Endodermal cell (in vitro differentiated cells): Measurements from ENCODE around the gene FAM50B. TPM values are rescaled to one million over a fixed set of nuclear protein-coding genes. Genes with fewer than 3 reads are reported as not detected.

Source experiments
- DNase-seq: peaks from one replicate; pipeline ENCODE4 v3.0.0-alpha.2; 2017
- H3K27ac ChIP-seq: 2 replicates; pipeline ENCODE4 v1.5.1; 2013; ENCODE audit warnings: mild to moderate bottlenecking, low read depth, low read length, moderate library complexity
- H3K27me3 ChIP-seq: 2 replicates; pipeline ENCODE4 v1.6.1; 2013; ENCODE audit warnings: mild to moderate bottlenecking, low read length, moderate library complexity; ENCODE audit not compliant: insufficient read depth, control insufficient read depth, poor library complexity, severe bottlenecking
- H3K36me3 ChIP-seq: 2 replicates; pipeline ENCODE4 v1.7.0; 2013; ENCODE audit warnings: mild to moderate bottlenecking, low read length, moderate library complexity; ENCODE audit not compliant: control insufficient read depth, insufficient read depth
- H3K4me1 ChIP-seq: one replicate; pipeline ENCODE4 v1.7.0; 2013; ENCODE audit warnings: low read length; ENCODE audit not compliant: control insufficient read depth, insufficient read depth
- H3K4me3 ChIP-seq: 2 replicates; pipeline ENCODE4 v1.5.1; 2013; ENCODE audit warnings: mild to moderate bottlenecking, low read length, moderate library complexity
- H3K9ac ChIP-seq: 2 replicates; pipeline ENCODE4 v1.6.1; 2013; ENCODE audit warnings: mild to moderate bottlenecking, low read length, moderate library complexity; ENCODE audit not compliant: poor library complexity, severe bottlenecking; ENCODE audit errors: extremely low read depth
- H3K9me3 ChIP-seq: 2 replicates; pipeline ENCODE4 v1.6.1; 2013; ENCODE audit warnings: mild to moderate bottlenecking, low read length, moderate library complexity; ENCODE audit not compliant: control insufficient read depth
- H3K27ac Mint-ChIP-seq: 2 replicates; pipeline ENCODE4 v1.8.0; 2020; ENCODE audit warnings: mixed read lengths
- H3K27me3 Mint-ChIP-seq: 2 replicates; pipeline ENCODE4 v1.8.0; 2021; ENCODE audit warnings: mild to moderate bottlenecking, mixed read lengths; ENCODE audit not compliant: insufficient read depth
- H3K36me3 Mint-ChIP-seq: 2 replicates; pipeline ENCODE4 v1.8.0; 2020; ENCODE audit warnings: low read depth, mixed read lengths
- H3K4me1 Mint-ChIP-seq: 2 replicates; pipeline ENCODE4 v1.8.0; 2020; ENCODE audit warnings: mixed read lengths
- H3K4me3 Mint-ChIP-seq: 2 replicates; pipeline ENCODE4 v1.8.0; 2020; ENCODE audit warnings: mild to moderate bottlenecking, moderate library complexity, mixed read lengths
- H3K9me3 Mint-ChIP-seq: 2 replicates; pipeline ENCODE4 v1.8.0; 2020; ENCODE audit warnings: mild to moderate bottlenecking, mixed read lengths
- CTCF ChIP-seq: fragments of 200-600 bp; sonication (generic); conservative IDR thresholded peaks from 2 replicates; pipeline ENCODE4 v1.5.0; 2021; ENCODE audit warnings: antibody characterized with exemption, mild to moderate bottlenecking
- WGBS, 2 experiments: methylation state at CpG; one replicate each; pipeline versions ENCODE4 v1.1.5 to v1.1.7; 2013; ENCODE audit warnings: missing lambda C conversion rate in 2 of 2, mixed read lengths in 1 of 2; ENCODE audit not compliant: insufficient coverage in 1 of 2, insufficient read length in 1 of 2; 5-methylcytosine and 5-hydroxymethylcytosine counted together
- total RNA-seq, 2 donors: library from RNA; stranded (reverse); fragmentation: NEBNext Ultra II Directional in 1 of 2; extraction: Animal tissue kit (Norgen Biotek cat#: 25700) in 1 of 2; gene quantifications; 2 replicates in 1 of 2; 3 replicates in 1 of 2; pipeline ENCODE4 v1.2.1, GENCODE V29; 2021

The FAM50B gene
- total RNA-seq, 2 donors from 2014 or later: 2.8 to 3.7 TPM

GRCh38 chr6:3801960-3802359 lies 47.2 kb upstream of the FAM50B start:
- H3K9me3 Mint-ChIP-seq: no peaks in the 10 kb centered on the region
- no peak overlapping the region for H3K4me3 ChIP-seq
- no peak overlapping the region for H3K27ac ChIP-seq
- H3K36me3 ChIP-seq: no peaks in the 10 kb centered on the region
- no peaks in the 10 kb centered on the region for H3K9me3 ChIP-seq
- no peak overlapping the region for H3K9ac ChIP-seq
- no peaks in the 10 kb centered on the region for H3K36me3 Mint-ChIP-seq
- TF ChIP-seq CTCF: no peak
- H3K4me3 Mint-ChIP-seq: no peak overlapping the region
- no peaks in the 10 kb centered on the region for H3K27me3 ChIP-seq
- 94 to 100% methylated on average over 5 of the region's 5 CpGs for WGBS, 2 experiments
- H3K27ac Mint-ChIP-seq: no peak overlapping the region
- H3K27me3 Mint-ChIP-seq: peaks cover 6% of the 10 kb centered on the region
- DNase-seq: no peak
- H3K4me1 ChIP-seq: peaks cover 15% of the 10 kb centered on the region
- H3K4me1 Mint-ChIP-seq: peaks cover 37% of the 10 kb centered on the region

GRCh38 chr6:3803627-3804468 lies 45.3 kb upstream of the FAM50B start:
- H3K9me3 Mint-ChIP-seq: no peaks in the 10 kb centered on the region
- 92 to 95% methylated on average over 6 to 12 of the region's 12 CpGs for WGBS, 2 experiments
- no peaks in the 10 kb centered on the region for H3K27me3 ChIP-seq
- peaks cover 6% of the 10 kb centered on the region for H3K27me3 Mint-ChIP-seq
- H3K9ac ChIP-seq: no peak overlapping the region
- H3K4me1 Mint-ChIP-seq: peaks cover 26% of the 10 kb centered on the region
- no peak overlapping the region for H3K4me3 ChIP-seq
- H3K9me3 ChIP-seq: no peaks in the 10 kb centered on the region
- TF ChIP-seq CTCF: no peak
- H3K27ac Mint-ChIP-seq: peak overlapping the region; percentile 45
- no peak overlapping the region for H3K4me3 Mint-ChIP-seq
- H3K36me3 ChIP-seq: no peaks in the 10 kb centered on the region
- DNase-seq: no peak
- peak overlapping the region; percentile 59 for H3K27ac ChIP-seq
- peaks cover 5% of the 10 kb centered on the region for H3K4me1 ChIP-seq
- no peaks in the 10 kb centered on the region for H3K36me3 Mint-ChIP-seq

GRCh38 chr6:3804964-3805363 lies 44.2 kb upstream of the FAM50B start:
- no peak for DNase-seq
- H3K9me3 Mint-ChIP-seq: no peaks in the 10 kb centered on the region
- H3K4me1 Mint-ChIP-seq: peaks cover 22% of the 10 kb centered on the region
- H3K27me3 Mint-ChIP-seq: peaks cover 4% of the 10 kb centered on the region
- H3K36me3 Mint-ChIP-seq: no peaks in the 10 kb centered on the region
- Histone ChIP-seq H3K27me3 (no peaks in the 10 kb centered on the region), H3K36me3 (no peaks in the 10 kb centered on the region), H3K27ac (no peak overlapping the region), H3K9me3 (no peaks in the 10 kb centered on the region), H3K9ac (no peak overlapping the region), H3K4me3 (no peak overlapping the region), H3K4me1 (peaks cover 5% of the 10 kb centered on the region)
- 98 to 100% methylated on average over 1 to 2 of the region's 2 CpGs for WGBS, 2 experiments
- H3K4me3 Mint-ChIP-seq: no peak overlapping the region
- no peak overlapping the region for H3K27ac Mint-ChIP-seq
- no peak for TF ChIP-seq CTCF
